OCI-LY3 (cell line): ENCODE data around the gene CEP57L1.

Experiments used
- H2AFZ ChIP-seq: fragments of 200-600, 300-600 bp; shearing (Covaris generic); 2 replicates; pipeline ENCODE4 v1.6.0; 2014; ENCODE audit warnings: antibody characterized with exemption, low read depth, low read length
- H3K27ac ChIP-seq: fragments of 200-600, 300-600 bp; sonication (generic); 2 replicates; pipeline ENCODE4 v1.5.1; 2014; ENCODE audit warnings: mild to moderate bottlenecking, low read length, moderate library complexity, mixed read lengths
- H3K27me3 ChIP-seq: fragments of 200-600, 300-600 bp; sonication (generic); 2 replicates; pipeline ENCODE4 v1.6.1; 2014; ENCODE audit warnings: low read depth, low read length, mixed read lengths
- H3K36me3 ChIP-seq: fragments of 200-600, 300-600 bp; sonication (generic); replicated peaks from 2 replicates; pipeline ENCODE3; 2014; ENCODE audit warnings: low read depth, low read length, mixed read lengths
- H3K4me1 ChIP-seq: fragments of 300-600, 200-600 bp; sonication (generic); 2 replicates; pipeline ENCODE4 v1.6.1; 2014; ENCODE audit warnings: low read length, mixed read lengths
- H3K4me2 ChIP-seq: fragments of 200-600, 300-600 bp; sonication (generic); 2 replicates; pipeline ENCODE4 v1.6.1; 2014; ENCODE audit warnings: low read length, mixed read lengths
- H3K4me3 ChIP-seq: fragments of 300-600, 200-600 bp; sonication (generic); 2 replicates; pipeline ENCODE4 v1.5.1; 2014; ENCODE audit warnings: antibody characterized with exemption, mild to moderate bottlenecking, low read length, moderate library complexity
- H3K79me2 ChIP-seq: fragments of 300-600, 200-600 bp; shearing (Covaris generic); 2 replicates; pipeline ENCODE4 v1.6.1; 2014; ENCODE audit warnings: mild to moderate bottlenecking, low read length, mixed read lengths
- H3K9ac ChIP-seq: fragments of 300-600, 200-600 bp; shearing (Covaris generic); 2 replicates; pipeline ENCODE4 v1.6.0; 2014; ENCODE audit warnings: mild to moderate bottlenecking, low read length, moderate library complexity
- H3K9me3 ChIP-seq: fragments of 200-600, 300-600 bp; shearing (Covaris generic); 2 replicates; pipeline ENCODE4 v1.6.1; 2014; ENCODE audit warnings: low read length, mixed read lengths; ENCODE audit not compliant: insufficient read depth
- H4K20me1 ChIP-seq: fragments of 200-600, 300-600 bp; sonication (generic); 2 replicates; pipeline ENCODE4 v1.6.1; 2016; ENCODE audit warnings: low read length, mixed read lengths; ENCODE audit not compliant: insufficient read depth
- CTCF ChIP-seq: fragments of 200-600, 300-600 bp; sonication (generic); IDR thresholded peaks from 2 replicates; pipeline ENCODE4 v1.5.1; 2014; ENCODE audit warnings: antibody characterized with exemption, low read length, low read depth
- EZH2phosphoT487 ChIP-seq: fragments of 200-600 bp; shearing (Covaris generic); IDR thresholded peaks from 2 replicates; pipeline ENCODE4 v1.6.1; 2018; ENCODE audit warnings: antibody characterized with exemption, mixed run types, low read depth

The CEP57L1 gene

GRCh38 chr6:109117346-109118035, 22.2 kb downstream of the CEP57L1 start:
- Histone ChIP-seq H3K27ac (no peak overlapping the region), H3K4me3 (no peak overlapping the region), H3K79me2 (no peaks in the 10 kb centered on the region), H4K20me1 (no peaks in the 10 kb centered on the region), H3K4me1 (peaks cover 10% of the 10 kb centered on the region), H3K36me3 (no peaks in the 10 kb centered on the region), H3K27me3 (no peaks in the 10 kb centered on the region), H2AFZ (no peak overlapping the region), H3K9ac (no peak overlapping the region), H3K9me3 (no peaks in the 10 kb centered on the region), H3K4me2 (0 out of 2 replicates have a peak overlapping the region, but pooled peaks have one; percentile 14)
- no peak for TF ChIP-seq CTCF
- no peak for TF ChIP-seq EZH2phosphoT487

- Histone ChIP-seq H3K9me3 (no peaks in the 10 kb centered on the region), H3K79me2 (no peaks in the 10 kb centered on the region), H3K27ac (no peak overlapping the region), H3K9ac (no peak overlapping the region), H2AFZ (no peak overlapping the region), H3K4me2 (no peak overlapping the region), H3K4me3 (no peak overlapping the region), H3K4me1 (peaks cover 10% of the 10 kb centered on the region), H3K27me3 (no peaks in the 10 kb centered on the region), H3K36me3 (no peaks in the 10 kb centered on the region), H4K20me1 (no peaks in the 10 kb centered on the region)
- TF ChIP-seq EZH2phosphoT487 = no peak
- no peak for TF ChIP-seq CTCF
Observed at GRCh38 chr6:109118337-109118736, 23.0 kb downstream of the CEP57L1 start.

- Histone ChIP-seq H3K4me1 (peaks cover 10% of the 10 kb centered on the region), H3K4me3 (no peak overlapping the region), H3K79me2 (no peaks in the 10 kb centered on the region), H3K9me3 (no peaks in the 10 kb centered on the region), H3K36me3 (no peaks in the 10 kb centered on the region), H2AFZ (no peak overlapping the region), H4K20me1 (no peaks in the 10 kb centered on the region), H3K27ac (no peak overlapping the region), H3K27me3 (no peaks in the 10 kb centered on the region), H3K9ac (no peak overlapping the region), H3K4me2 (no peak overlapping the region)
- TF ChIP-seq EZH2phosphoT487 (no peak), CTCF (no peak)
Observed at GRCh38 chr6:109118871-109119354, 23.6 kb downstream of the CEP57L1 start.

- Histone ChIP-seq H3K9ac (no peak overlapping the region), H3K27ac (no peak overlapping the region)
Observed at GRCh38 chr6:109121411-109121810, 26.1 kb downstream of the CEP57L1 start.

More at GRCh38 chr6:109121411-109121810, 26.1 kb downstream of the CEP57L1 start:
- no peaks in the 10 kb centered on the region for H3K79me2 ChIP-seq
- no peak overlapping the region for H3K4me3 ChIP-seq
- H2AFZ ChIP-seq = no peak overlapping the region
- no peak for TF ChIP-seq EZH2phosphoT487
- no peak for TF ChIP-seq CTCF
- no peaks in the 10 kb centered on the region for H3K36me3 ChIP-seq
- H3K27me3 ChIP-seq = no peaks in the 10 kb centered on the region
- H3K4me1 ChIP-seq = peaks cover 10% of the 10 kb centered on the region
- H3K9me3 ChIP-seq = no peaks in the 10 kb centered on the region
- no peak overlapping the region for H3K4me2 ChIP-seq
- H4K20me1 ChIP-seq = no peaks in the 10 kb centered on the region
